Liver (tissue), 9 donors: ENCODE results near the gene ZNF814. TPM values are rescaled to one million over a fixed set of nuclear protein-coding genes. Genes with fewer than 3 reads are reported as not detected.

Source experiments
- DNase-seq: peaks from one replicate; pipeline ENCODE4 v3.0.0-alpha.2; 2017; ENCODE audit warnings: low spot score
- H3K27ac ChIP-seq, 2 donors: one replicate each; pipeline ENCODE4 v1.7.0; 2013; ENCODE audit warnings: inconsistent platforms in 2 of 2, low read length in 2 of 2, control low read depth in 1 of 2, low read depth in 1 of 2, mild to moderate bottlenecking in 1 of 2
- H3K27me3 ChIP-seq, 4 donors: one replicate each; pipeline versions ENCODE4 v1.6.1 to v1.7.0; 2013; ENCODE audit warnings: low read length in 3 of 4, inconsistent platforms in 1 of 4, mild to moderate bottlenecking in 1 of 4, moderate library complexity in 1 of 4; ENCODE audit not compliant: control insufficient read depth in 4 of 4, insufficient read depth in 4 of 4
- H3K36me3 ChIP-seq, 4 donors: one replicate each; pipeline versions ENCODE4 v1.6.1 to v1.7.0; 2013; ENCODE audit warnings: low read length in 3 of 4, mild to moderate bottlenecking in 3 of 4, low read depth in 1 of 4, moderate library complexity in 1 of 4; ENCODE audit not compliant: control insufficient read depth in 4 of 4, insufficient read depth in 3 of 4
- H3K4me1 ChIP-seq, 4 donors: one replicate each; pipeline versions ENCODE4 v1.6.1 to v1.7.0; 2013; ENCODE audit warnings: low read length in 3 of 4, mild to moderate bottlenecking in 3 of 4, moderate library complexity in 1 of 4; ENCODE audit not compliant: control insufficient read depth in 4 of 4, insufficient read depth in 4 of 4
- H3K4me3 ChIP-seq, 3 donors: one replicate each; pipeline versions ENCODE4 v1.6.1 to v1.7.0; 2013; ENCODE audit warnings: low read length in 3 of 3, control low read depth in 1 of 3, low read depth in 1 of 3, mild to moderate bottlenecking in 1 of 3
- H3K9ac ChIP-seq, 2 donors: one replicate each; pipeline ENCODE4 v1.7.0; 2013; ENCODE audit warnings: low read length in 2 of 2, mild to moderate bottlenecking in 2 of 2, moderate library complexity in 2 of 2, control low read depth in 1 of 2, low read depth in 1 of 2
- H3K9me3 ChIP-seq, 4 donors: one replicate each; pipeline versions ENCODE4 v1.6.1 to v1.7.0; 2013; ENCODE audit warnings: low read length in 3 of 4; ENCODE audit not compliant: control insufficient read depth in 4 of 4
- ATF3 ChIP-seq: IDR thresholded peaks from 2 replicates; pipeline ENCODE4 v1.6.1; 2016; ENCODE audit warnings: antibody characterized with exemption
- CTCF ChIP-seq: fragments of 150-350 bp; IDR thresholded peaks from 2 replicates; pipeline ENCODE4 v1.5.1; 2017; ENCODE audit warnings: improper control_type of control experiment, low read depth, low read length; ENCODE audit not compliant: missing input control
- EGR1 ChIP-seq, 2 donors: IDR thresholded peaks; 2 replicates each; pipeline ENCODE4 v1.6.1; 2016 to 2018; ENCODE audit warnings: antibody characterized with exemption in 2 of 2, low read depth in 2 of 2
- FOXA1 ChIP-seq: IDR thresholded peaks from 2 replicates; pipeline ENCODE4 v1.6.1; 2016; ENCODE audit warnings: antibody characterized with exemption
- FOXA2 ChIP-seq: IDR thresholded peaks from 2 replicates; pipeline ENCODE4 v1.6.1; 2016; ENCODE audit warnings: antibody characterized with exemption
- GABPA ChIP-seq, 2 donors: IDR thresholded peaks in 1 of 2; conservative IDR thresholded peaks in 1 of 2; 2 replicates each; pipeline ENCODE4 v1.6.1; 2016; ENCODE audit warnings: antibody characterized with exemption in 2 of 2, mild to moderate bottlenecking in 1 of 2, moderate library complexity in 1 of 2
- HNF4A ChIP-seq, 2 donors: conservative IDR thresholded peaks; 2 replicates each; pipeline ENCODE4 v1.6.1; 2016; ENCODE audit warnings: antibody characterized with exemption in 2 of 2, mild to moderate bottlenecking in 2 of 2
- HNF4G ChIP-seq: IDR thresholded peaks from 2 replicates; pipeline ENCODE4 v1.6.1; 2016; ENCODE audit warnings: antibody characterized with exemption
- JUND ChIP-seq, 2 donors: IDR thresholded peaks; 2 replicates each; pipeline ENCODE4 v1.6.1; 2016; ENCODE audit warnings: antibody characterized with exemption in 2 of 2
- MAX ChIP-seq: IDR thresholded peaks from 2 replicates; pipeline ENCODE4 v1.6.1; 2016; ENCODE audit warnings: antibody characterized with exemption
- NR2F2 ChIP-seq: IDR thresholded peaks from 2 replicates; pipeline ENCODE4 v1.6.1; 2016; ENCODE audit warnings: antibody characterized with exemption
- RAD21 ChIP-seq, 2 donors: IDR thresholded peaks; 2 replicates each; pipeline ENCODE4 v1.6.1; 2016; ENCODE audit warnings: antibody characterized with exemption in 2 of 2, mild to moderate bottlenecking in 2 of 2
- REST ChIP-seq: IDR thresholded peaks from 2 replicates; pipeline ENCODE4 v1.6.1; 2016; ENCODE audit warnings: antibody characterized with exemption, mild to moderate bottlenecking
- RXRA ChIP-seq, 2 donors: IDR thresholded peaks; 2 replicates each; pipeline ENCODE4 v1.6.1; 2017 to 2018; ENCODE audit warnings: antibody characterized with exemption in 2 of 2, mild to moderate bottlenecking in 1 of 2
- SP1 ChIP-seq: IDR thresholded peaks from 2 replicates; pipeline ENCODE4 v1.6.1; 2018; ENCODE audit warnings: antibody characterized with exemption, mild to moderate bottlenecking
- TAF1 ChIP-seq: conservative IDR thresholded peaks from 2 replicates; pipeline ENCODE4 v1.6.1; 2016; ENCODE audit warnings: antibody characterized with exemption, mild to moderate bottlenecking
- YY1 ChIP-seq: IDR thresholded peaks from 2 replicates; pipeline ENCODE4 v1.6.1; 2016; ENCODE audit warnings: antibody characterized with exemption, mild to moderate bottlenecking
- ZBTB33 ChIP-seq: IDR thresholded peaks from 2 replicates; pipeline ENCODE4 v1.6.1; 2016; ENCODE audit warnings: antibody characterized with exemption
- WGBS: extraction: QIAGEN DNeasy Blood & Tissue Kit; methylation state at CpG from one replicate; pipeline ENCODE4 v1.1.7; 2013; 5-methylcytosine and 5-hydroxymethylcytosine counted together
- polyA plus RNA-seq, 2 donors: library from polyadenylated mRNA; stranded (reverse) in 1 of 2; unstranded in 1 of 2; fragments of 200-250 nt in 1 of 2; fragments of >200 nt in 1 of 2; fragmentation: Nextera tagmentation in 1 of 2; extraction: Ambion mirVana in 1 of 2; gene quantifications; one replicate each; pipeline versions ENCODE4 v1.2.1 to v1.2.3, GENCODE V29; 2013 to 2015
- total RNA-seq, 2 donors: library from RNA; depleted of rRNA; stranded (reverse); fragments of >200 nt; gene quantifications; one replicate each; pipeline ENCODE4 v1.2.3, GENCODE V29; 2014
- donor health status: healthy.
- donor health status: healthy.
- donor health status: healthy.
- donor health status: healthy.
- donor health status: healthy.

Gene ZNF814
- total and polyA plus RNA-seq, 4 donors: 6.9 to 13.8 (median 8.2) TPM

GRCh38 chr19:57817976-57818375 is 70.9 kb downstream of the ZNF814 start:
- no peak for TF ChIP-seq FOXA2
- no peak for TF ChIP-seq NR2F2
- TF ChIP-seq HNF4A (conservative IDR thresholded peaks at IDR 0.05): no peak
- TF ChIP-seq MAX: no peak
- no peak for TF ChIP-seq RXRA (IDR thresholded peaks at IDR 0.05)
- TF ChIP-seq JUND (IDR thresholded peaks at IDR 0.05): no peak
- no peak for TF ChIP-seq HNF4G
- no peak for TF ChIP-seq FOXA1
- no peak for TF ChIP-seq CTCF
- no peak for TF ChIP-seq ZBTB33
- TF ChIP-seq GABPA (IDR thresholded peaks at IDR 0.05 in 1 of 2, conservative IDR thresholded peaks at IDR 0.05 in 1 of 2): no peak
- no peak for TF ChIP-seq RAD21 (IDR thresholded peaks at IDR 0.05)
- TF ChIP-seq ATF3: no peak
- TF ChIP-seq TAF1: no peak
- TF ChIP-seq EGR1 (IDR thresholded peaks at IDR 0.05; ENCODE audit: low read depth in 2 of 2): no peak
- TF ChIP-seq YY1: no peak
- no peak for TF ChIP-seq SP1
- no peak for TF ChIP-seq REST
- H3K27me3 ChIP-seq: no peaks in the 10 kb centered on the region
- no peak overlapping the region for H3K9ac ChIP-seq
- no peaks in the 10 kb centered on the region for H3K9me3 ChIP-seq
- no peak for DNase-seq
- H3K36me3 ChIP-seq: no peaks in the 10 kb centered on the region
- 96% methylated on average over 14 of the region's 14 CpGs for WGBS
- no peak overlapping the region for H3K4me3 ChIP-seq
- no peak overlapping the region for H3K27ac ChIP-seq
- peaks cover 5 to 28% (median 18%) of the 10 kb centered on the region in 4 donors for H3K4me1 ChIP-seq

GRCh38 chr19:57816652-57817051 is 72.2 kb downstream of the ZNF814 start:
- no peaks in the 10 kb centered on the region for H3K9me3 ChIP-seq
- H3K36me3 ChIP-seq: peaks cover 0 to 5% (median 0%) of the 10 kb centered on the region in 4 donors
- no peak overlapping the region for H3K9ac ChIP-seq
- 94% methylated on average over 7 of the region's 7 CpGs for WGBS
- H3K27ac ChIP-seq: no peak overlapping the region
- no peaks in the 10 kb centered on the region for H3K27me3 ChIP-seq
- peaks cover 3 to 33% (median 16%) of the 10 kb centered on the region in 4 donors for H3K4me1 ChIP-seq
- no peak for DNase-seq
- no peak overlapping the region for H3K4me3 ChIP-seq
- no peak for TF ChIP-seq SP1
- TF ChIP-seq FOXA1: no peak
- no peak for TF ChIP-seq ZBTB33
- no peak for TF ChIP-seq JUND (IDR thresholded peaks at IDR 0.05)
- TF ChIP-seq RXRA (IDR thresholded peaks at IDR 0.05): no peak
- TF ChIP-seq RAD21 (IDR thresholded peaks at IDR 0.05): no peak
- TF ChIP-seq EGR1 (IDR thresholded peaks at IDR 0.05; ENCODE audit: low read depth in 2 of 2): no peak
- TF ChIP-seq HNF4G: no peak
- no peak for TF ChIP-seq GABPA (IDR thresholded peaks at IDR 0.05 in 1 of 2, conservative IDR thresholded peaks at IDR 0.05 in 1 of 2)
- no peak for TF ChIP-seq NR2F2
- TF ChIP-seq CTCF: no peak
